Nucleus accumbens (tissue), 56 donors: Measurements from ENCODE around the gene KIZ.

Source experiments
- DNase-seq, 56 donors: peaks; one replicate each; lab custom pipeline; 2025; lab: John Stamatoyannopoulos, UW

The KIZ gene

GRCh38 chr20:21289651-21290050 lies 163.8 kb downstream of the KIZ start:
- no peak for DNase-seq

- DNase-seq, result no peak
Measured at GRCh38 chr20:21291026-21291425, 165.1 kb downstream of the KIZ start.

GRCh38 chr20:21294755-21295154 lies 168.9 kb downstream of the KIZ start:
- no peak for DNase-seq
